DOHH2 (cell line): Measurements from ENCODE around the gene APAF1.
"Not testable (repeated sequence)": the region's sequence is repeated elsewhere in the genome, so short reads cannot be mapped to it uniquely, and the experiment has no call there.

Source experiments
- H3F3A ChIP-seq: fragments of 200-600 bp; sonication (generic), shearing (Covaris generic); 2 replicates; pipeline ENCODE4 v1.6.0; 2016; ENCODE audit warnings: antibody characterized with exemption, mild to moderate bottlenecking; ENCODE audit not compliant: control insufficient read depth, insufficient read depth
- H3K27ac ChIP-seq: fragments of 200-600 bp; sonication (generic); 2 replicates; pipeline ENCODE4 v1.5.1; 2014; ENCODE audit warnings: low read depth, mild to moderate bottlenecking, low read length, moderate library complexity
- H3K27me3 ChIP-seq: fragments of 200-600 bp; sonication (generic); 2 replicates; pipeline ENCODE4 v1.6.1; 2014; ENCODE audit warnings: mild to moderate bottlenecking, low read length, mixed read lengths; ENCODE audit not compliant: control insufficient read depth
- H3K36me3 ChIP-seq: fragments of 200-600 bp; sonication (generic); 2 replicates; pipeline ENCODE4 v1.6.1; 2014; ENCODE audit warnings: mild to moderate bottlenecking, low read length, moderate library complexity, mixed read lengths; ENCODE audit not compliant: control insufficient read depth
- H3K4me1 ChIP-seq: fragments of 200-600 bp; sonication (generic); 2 replicates; pipeline ENCODE4 v1.6.1; 2014; ENCODE audit warnings: mild to moderate bottlenecking, low read length, mixed read lengths; ENCODE audit not compliant: control insufficient read depth
- H3K4me2 ChIP-seq: fragments of 200-600 bp; sonication (generic); 2 replicates; pipeline ENCODE4 v1.6.0; 2014; ENCODE audit warnings: mild to moderate bottlenecking, low read length, moderate library complexity
- H3K4me3 ChIP-seq: fragments of 200-600 bp; sonication (generic); 2 replicates; pipeline ENCODE4 v1.5.1; 2014; ENCODE audit warnings: mild to moderate bottlenecking, low read length, mixed read lengths
- H3K79me2 ChIP-seq: fragments of 200-600 bp; sonication (generic); 2 replicates; pipeline ENCODE4 v1.6.1; 2014; ENCODE audit warnings: mild to moderate bottlenecking, low read length, mixed read lengths; ENCODE audit not compliant: control insufficient read depth
- H3K9me2 ChIP-seq: fragments of 200-600 bp; sonication (generic); replicated peaks from 2 replicates; pipeline ENCODE4 v1.6.1; 2014; ENCODE audit warnings: mild to moderate bottlenecking, low read length, mixed read lengths; ENCODE audit not compliant: control insufficient read depth
- H3K9me3 ChIP-seq: fragments of 200-600 bp; sonication (generic); 2 replicates; pipeline ENCODE4 v1.6.1; 2014; ENCODE audit warnings: antibody characterized with exemption, low read length, mixed read lengths; ENCODE audit not compliant: control insufficient read depth, insufficient read depth
- H4K20me1 ChIP-seq: fragments of 200-600 bp; sonication (generic); 2 replicates; pipeline ENCODE4 v1.6.0; 2014; ENCODE audit warnings: low read depth, mild to moderate bottlenecking, antibody characterized with exemption, low read length, moderate library complexity; ENCODE audit not compliant: control insufficient read depth, insufficient read depth
- CTCF ChIP-seq: fragments of 200-600 bp; sonication (generic); IDR thresholded peaks from one replicate; pipeline ENCODE4 v1.5.1; 2014; ENCODE audit warnings: antibody characterized with exemption, mild to moderate bottlenecking, low read depth, low read length; ENCODE audit not compliant: poor library complexity, severe bottlenecking
- EZH2phosphoT487 ChIP-seq: fragments of 200-600 bp; sonication (generic); IDR thresholded peaks from 2 replicates; pipeline ENCODE4 v1.6.1; 2017; ENCODE audit warnings: borderline replicate concordance, mild to moderate bottlenecking, antibody characterized with exemption, low read length, moderate library complexity, mixed read lengths

The APAF1 gene, protein sequence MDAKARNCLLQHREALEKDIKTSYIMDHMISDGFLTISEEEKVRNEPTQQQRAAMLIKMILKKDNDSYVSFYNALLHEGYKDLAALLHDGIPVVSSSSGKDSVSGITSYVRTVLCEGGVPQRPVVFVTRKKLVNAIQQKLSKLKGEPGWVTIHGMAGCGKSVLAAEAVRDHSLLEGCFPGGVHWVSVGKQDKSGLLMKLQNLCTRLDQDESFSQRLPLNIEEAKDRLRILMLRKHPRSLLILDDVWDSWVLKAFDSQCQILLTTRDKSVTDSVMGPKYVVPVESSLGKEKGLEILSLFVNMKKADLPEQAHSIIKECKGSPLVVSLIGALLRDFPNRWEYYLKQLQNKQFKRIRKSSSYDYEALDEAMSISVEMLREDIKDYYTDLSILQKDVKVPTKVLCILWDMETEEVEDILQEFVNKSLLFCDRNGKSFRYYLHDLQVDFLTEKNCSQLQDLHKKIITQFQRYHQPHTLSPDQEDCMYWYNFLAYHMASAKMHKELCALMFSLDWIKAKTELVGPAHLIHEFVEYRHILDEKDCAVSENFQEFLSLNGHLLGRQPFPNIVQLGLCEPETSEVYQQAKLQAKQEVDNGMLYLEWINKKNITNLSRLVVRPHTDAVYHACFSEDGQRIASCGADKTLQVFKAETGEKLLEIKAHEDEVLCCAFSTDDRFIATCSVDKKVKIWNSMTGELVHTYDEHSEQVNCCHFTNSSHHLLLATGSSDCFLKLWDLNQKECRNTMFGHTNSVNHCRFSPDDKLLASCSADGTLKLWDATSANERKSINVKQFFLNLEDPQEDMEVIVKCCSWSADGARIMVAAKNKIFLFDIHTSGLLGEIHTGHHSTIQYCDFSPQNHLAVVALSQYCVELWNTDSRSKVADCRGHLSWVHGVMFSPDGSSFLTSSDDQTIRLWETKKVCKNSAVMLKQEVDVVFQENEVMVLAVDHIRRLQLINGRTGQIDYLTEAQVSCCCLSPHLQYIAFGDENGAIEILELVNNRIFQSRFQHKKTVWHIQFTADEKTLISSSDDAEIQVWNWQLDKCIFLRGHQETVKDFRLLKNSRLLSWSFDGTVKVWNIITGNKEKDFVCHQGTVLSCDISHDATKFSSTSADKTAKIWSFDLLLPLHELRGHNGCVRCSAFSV (N-terminal part only)

DNA sequence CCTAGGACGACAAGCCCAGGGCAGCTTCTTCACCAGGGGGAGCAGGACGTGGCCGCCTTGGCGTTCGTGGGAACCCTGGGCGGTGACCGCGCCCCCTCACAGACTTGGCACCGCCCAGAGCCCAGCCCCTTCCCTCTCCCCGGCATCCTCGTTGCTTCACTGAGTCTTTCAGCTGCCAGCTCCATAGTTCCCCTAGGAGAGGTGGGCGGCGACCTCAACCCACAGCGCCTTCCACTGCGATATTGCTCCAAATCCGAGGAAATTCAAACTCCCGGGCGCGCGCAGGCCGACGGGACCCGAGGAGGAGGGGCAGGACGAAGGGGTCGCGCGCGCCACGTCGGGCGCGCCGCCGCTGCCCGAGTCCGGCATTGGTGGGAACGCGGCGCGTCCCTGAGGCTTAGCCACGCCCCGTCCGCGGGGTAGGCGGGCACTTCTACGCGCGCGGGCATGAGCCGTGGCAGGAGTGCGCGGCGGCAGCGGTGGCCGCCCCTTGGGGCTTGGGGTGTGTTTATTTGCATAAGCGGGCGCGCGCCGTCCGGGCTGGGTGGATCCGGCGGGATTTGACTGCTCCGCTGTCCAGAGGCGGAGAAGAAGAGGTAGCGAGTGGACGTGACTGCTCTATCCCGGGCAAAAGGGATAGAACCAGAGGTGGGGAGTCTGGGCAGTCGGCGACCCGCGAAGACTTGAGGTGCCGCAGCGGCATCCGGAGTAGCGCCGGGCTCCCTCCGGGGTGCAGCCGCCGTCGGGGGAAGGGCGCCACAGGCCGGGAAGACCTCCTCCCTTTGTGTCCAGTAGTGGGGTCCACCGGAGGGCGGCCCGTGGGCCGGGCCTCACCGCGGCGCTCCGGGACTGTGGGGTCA, at the start of gene APAF1, which contains the start of gene IKBIP:
APAF1 (plus strand) TSS at position 579 of the 860 bp plus-strand sequence. CDS start 3,070 bp downstream, outside the sequence.
IKBIP (minus strand) TSS at position 77 of the 860 bp plus-strand sequence. CDS start 87 bp downstream, outside the sequence.
- Histone ChIP-seq H3K4me3 (peak within 1 kb of the TSS; percentile 88), H3K27ac (peak within 1 kb of the TSS; percentile 74), H3K9me2 (no peaks in the 10 kb centered on the region), H3K4me1 (peaks cover 26% of the 10 kb centered on the region), H3F3A (0 out of 2 replicates have a peak, but pooled peaks cover 4% of the 10 kb centered on the region), H3K36me3 (peaks cover 38% of the 10 kb centered on the region), H3K27me3 (no peaks in the 10 kb centered on the region), H3K79me2 (peaks cover 78% of the 10 kb centered on the region), H3K4me2 (peak within 1 kb of the TSS; percentile 77), H3K9me3 (no peaks in the 10 kb centered on the region), H4K20me1 (0 out of 2 replicates have a peak, but pooled peaks cover 3% of the 10 kb centered on the region)
- TF ChIP-seq CTCF (no peak), EZH2phosphoT487 (no peak)

DNA sequence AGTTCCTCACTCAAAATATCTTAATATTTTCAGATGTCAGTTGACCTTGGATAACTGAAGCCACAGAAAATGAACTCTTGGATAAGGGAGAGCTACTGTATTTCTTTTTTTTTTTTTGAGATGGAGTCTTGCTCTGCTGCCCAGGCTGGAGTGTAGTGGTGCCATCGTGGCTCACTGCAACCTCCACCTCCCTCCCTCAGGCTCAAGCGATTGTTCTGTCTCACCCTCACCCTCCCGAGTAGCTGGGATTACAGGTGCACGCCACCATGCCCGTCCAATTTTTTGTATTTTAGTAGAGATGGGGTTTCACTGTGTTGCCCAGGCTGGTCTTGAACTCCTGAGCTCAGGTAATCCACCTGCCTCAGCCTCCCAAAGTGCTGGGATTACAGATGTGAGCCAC, 47.8 kb upstream of the APAF1 start:
- not testable (repeated sequence) for H3K27me3 ChIP-seq, H3K9me2 ChIP-seq, H3K4me3 ChIP-seq, H3K4me2 ChIP-seq, H3K27ac ChIP-seq, H3K9me3 ChIP-seq
- H3K79me2 ChIP-seq, result peaks cover 63% of the 10 kb centered on the region
- peaks cover 26% of the 10 kb centered on the region for H3K4me1 ChIP-seq
- peaks cover 86% of the 10 kb centered on the region for H3K36me3 ChIP-seq
- peaks cover 41% of the 10 kb centered on the region; the same call in 1 of the 2 replicates for H4K20me1 ChIP-seq
- H3F3A ChIP-seq, result peaks cover 58% of the 10 kb centered on the region

DNA sequence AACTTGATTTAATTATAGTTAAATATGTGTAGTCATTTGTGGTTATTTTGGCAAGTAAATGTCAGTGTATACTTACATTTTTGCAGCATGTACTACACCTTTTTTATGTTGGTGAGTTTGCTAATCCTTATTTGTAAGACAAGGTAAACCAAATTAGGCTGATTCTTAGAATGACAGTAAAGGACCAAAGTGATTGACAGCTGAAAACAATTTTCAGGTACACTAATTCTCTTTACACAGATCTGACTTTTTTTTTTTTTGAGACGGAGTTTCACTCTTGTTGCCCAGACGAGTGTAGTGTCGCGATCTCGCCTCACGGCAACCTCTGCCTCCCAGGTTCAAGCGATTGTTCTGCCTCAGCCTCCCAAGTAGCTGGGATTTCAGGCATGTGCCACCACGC, 43.2 kb upstream of the APAF1 start:
- Histone ChIP-seq H3F3A (peaks cover 77% of the 10 kb centered on the region), H4K20me1 (peaks cover 12% of the 10 kb centered on the region; the same call in 1 of the 2 replicates), H3K9me3 (no peaks in the 10 kb centered on the region), H3K36me3 (peaks cover 73% of the 10 kb centered on the region), H3K4me3 (no peak overlapping the region), H3K4me1 (no peaks in the 10 kb centered on the region), H3K9me2 (no peaks in the 10 kb centered on the region), H3K27ac (no peak overlapping the region), H3K27me3 (no peaks in the 10 kb centered on the region), H3K79me2 (peaks cover 22% of the 10 kb centered on the region), H3K4me2 (no peak overlapping the region)
- no peak for TF ChIP-seq EZH2phosphoT487
- TF ChIP-seq CTCF, result no peak
